Measurements from ENCODE around the gene PKIB.

The PKIB gene

GRCh38 chr6:122671251-122671650 lies 61.0 kb downstream of the PKIB start:
- no peak for DNase-seq

- no peak for DNase-seq
These were observed 63.2 kb downstream of the PKIB start for GRCh38 chr6:122673343-122673961.

- DNase-seq: no peak
These were observed 65.9 kb downstream of the PKIB start for GRCh38 chr6:122676146-122676545.

- no peak for DNase-seq
These were observed 66.5 kb downstream of the PKIB start for GRCh38 chr6:122676688-122677087.

- no peak for DNase-seq
These were observed 67.2 kb downstream of the PKIB start for GRCh38 chr6:122677406-122677805.

GRCh38 chr6:122678841-122679240 lies 68.6 kb downstream of the PKIB start:
- no peak for DNase-seq

- DNase-seq: no peak
These were observed 71.5 kb downstream of the PKIB start for GRCh38 chr6:122681705-122682104.

- DNase-seq: no peak
These were observed 73.9 kb downstream of the PKIB start for GRCh38 chr6:122683989-122684651.

- DNase-seq: no peak
These were observed 82.0 kb downstream of the PKIB start for GRCh38 chr6:122692175-122692598.

- no peak for DNase-seq
These were observed 82.8 kb downstream of the PKIB start for GRCh38 chr6:122692807-122693580.

- DNase-seq: no peak
These were observed 83.9 kb downstream of the PKIB start for GRCh38 chr6:122694075-122694474.

GRCh38 chr6:122694602-122695001 lies 84.4 kb downstream of the PKIB start:
- DNase-seq: no peak

- no peak for DNase-seq
These were observed 85.0 kb downstream of the PKIB start for GRCh38 chr6:122695188-122695587.

- no peak for DNase-seq
These were observed 85.9 kb downstream of the PKIB start for GRCh38 chr6:122696079-122696478.

- no peak for DNase-seq
These were observed 86.6 kb downstream of the PKIB start for GRCh38 chr6:122696853-122697252.

- no peak for DNase-seq
These were observed 87.3 kb downstream of the PKIB start for GRCh38 chr6:122697458-122697857.

- DNase-seq: no peak
These were observed 91.5 kb downstream of the PKIB start for GRCh38 chr6:122701666-122702065.

GRCh38 chr6:122702841-122703240 lies 92.6 kb downstream of the PKIB start:
- no peak for DNase-seq

GRCh38 chr6:122704066-122704465 lies 93.9 kb downstream of the PKIB start:
- no peak for DNase-seq

GRCh38 chr6:122709922-122710512 lies 99.8 kb downstream of the PKIB start:
- DNase-seq: no peak

GRCh38 chr6:122710908-122711635 lies 100.9 kb downstream of the PKIB start:
- DNase-seq: no peak

GRCh38 chr6:122712093-122712447 lies 101.9 kb downstream of the PKIB start:
- no peak for DNase-seq
